HG03095 (cell line): Measurements from ENCODE around the gene DYNLT4.
"Not testable (repeated sequence)": the region's sequence is repeated elsewhere in the genome, so short reads cannot be mapped to it uniquely, and the experiment has no call there.

Experiments used
- ATAC-seq: cut with Tn5 transposase; IDR thresholded peaks from one replicate; pipeline ENCODE4 v1.9.1; 2021; ENCODE audit warnings: moderate library complexity; ENCODE audit not compliant: unreplicated experiment

DYNLT4 gene

GRCh38 chr1:44766421-44766820, 40.7 kb downstream of the DYNLT4 start:
- ATAC-seq = not testable (repeated sequence)

- no peak for ATAC-seq
Observed at GRCh38 chr1:44760876-44761275, 46.3 kb downstream of the DYNLT4 start.

DNA sequence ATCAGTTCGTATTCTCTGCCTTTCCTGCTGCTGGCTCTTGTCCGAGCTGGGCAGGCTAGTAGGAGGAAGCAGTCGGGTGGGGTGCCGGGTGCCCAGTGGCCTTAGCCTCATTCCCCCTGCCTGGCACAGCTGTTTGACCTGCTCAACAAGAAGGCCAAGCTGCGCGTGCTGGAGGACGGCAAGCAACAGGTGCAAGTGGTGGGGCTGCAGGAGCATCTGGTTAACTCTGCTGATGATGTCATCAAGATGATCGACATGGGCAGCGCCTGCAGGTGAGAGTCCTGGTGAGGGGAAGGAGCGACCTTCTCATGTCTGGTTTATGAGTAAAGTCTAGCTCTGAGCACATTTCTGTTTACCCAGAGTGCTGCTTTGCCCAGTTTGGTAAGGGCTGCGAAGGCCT, 48.1 kb downstream of the DYNLT4 start:
- ATAC-seq = no peak

- no peak for ATAC-seq
Observed at GRCh38 chr1:44757420-44757819, 49.7 kb downstream of the DYNLT4 start.
